Measurements from ENCODE around the gene ESYT1.

The ESYT1 gene

GRCh38 chr12:56178347-56178746, 50.3 kb downstream of the ESYT1 start:
- no peak for TF ChIP-seq SIN3A (IDR thresholded peaks at IDR 0.05; ENCODE audit: borderline replicate concordance, insufficient read depth, low read length)
- TF ChIP-seq REST (IDR thresholded peaks at IDR 0.05; ENCODE audit: insufficient read depth in 1 of 2, low read depth in 2 of 2, low read length in 2 of 2): no peak
- 0 out of 2 replicates have a peak, but pooled peaks have one; percentile 24 for TF ChIP-seq POLR2AphosphoS5 (IDR thresholded peaks at IDR 0.05; ENCODE audit: low read depth, low read length)
- TF ChIP-seq TAF1 (IDR thresholded peaks at IDR 0.05; ENCODE audit: borderline replicate concordance, insufficient read depth, low read length): no peak
- no peak for TF ChIP-seq FOXP2 (optimal IDR thresholded peaks at IDR 0.05; ENCODE audit: borderline replicate concordance, extremely low read depth, extremely low read length, insufficient read depth)

GRCh38 chr12:56186957-56187356, 58.9 kb downstream of the ESYT1 start:
- TF ChIP-seq REST (IDR thresholded peaks at IDR 0.05; ENCODE audit: insufficient read depth in 1 of 2, low read depth in 2 of 2, low read length in 2 of 2): no peak
- no peak for TF ChIP-seq TAF1 (IDR thresholded peaks at IDR 0.05; ENCODE audit: borderline replicate concordance, insufficient read depth, low read length)
- no peak for TF ChIP-seq SIN3A (IDR thresholded peaks at IDR 0.05; ENCODE audit: borderline replicate concordance, insufficient read depth, low read length)
- TF ChIP-seq POLR2AphosphoS5 (IDR thresholded peaks at IDR 0.05; ENCODE audit: low read depth, low read length): no peak
- TF ChIP-seq FOXP2 (optimal IDR thresholded peaks at IDR 0.05; ENCODE audit: borderline replicate concordance, extremely low read depth, extremely low read length, insufficient read depth): no peak

GRCh38 chr12:56188131-56188777, 60.2 kb downstream of the ESYT1 start:
- TF ChIP-seq TAF1 (IDR thresholded peaks at IDR 0.05; ENCODE audit: borderline replicate concordance, insufficient read depth, low read length) (no peak), SIN3A (IDR thresholded peaks at IDR 0.05; ENCODE audit: borderline replicate concordance, insufficient read depth, low read length) (no peak), FOXP2 (optimal IDR thresholded peaks at IDR 0.05; ENCODE audit: borderline replicate concordance, extremely low read depth, extremely low read length, insufficient read depth) (no peak), POLR2AphosphoS5 (IDR thresholded peaks at IDR 0.05; ENCODE audit: low read depth, low read length) (no peak), REST (IDR thresholded peaks at IDR 0.05; ENCODE audit: insufficient read depth in 1 of 2, low read depth in 2 of 2, low read length in 2 of 2) (no peak)

GRCh38 chr12:56188778-56189098, 60.7 kb downstream of the ESYT1 start:
- TF ChIP-seq SIN3A (IDR thresholded peaks at IDR 0.05; ENCODE audit: borderline replicate concordance, insufficient read depth, low read length) (no peak), TAF1 (IDR thresholded peaks at IDR 0.05; ENCODE audit: borderline replicate concordance, insufficient read depth, low read length) (no peak), REST (IDR thresholded peaks at IDR 0.05; ENCODE audit: insufficient read depth in 1 of 2, low read depth in 2 of 2, low read length in 2 of 2) (no peak), FOXP2 (optimal IDR thresholded peaks at IDR 0.05; ENCODE audit: borderline replicate concordance, extremely low read depth, extremely low read length, insufficient read depth) (no peak), POLR2AphosphoS5 (IDR thresholded peaks at IDR 0.05; ENCODE audit: low read depth, low read length) (no peak)

Data from PFSK-1 (cell line).